SU-DHL-6 (cell line): ENCODE results near the gene NKTR.

Experiments used
- H2AFZ ChIP-seq: fragments of 200-600 bp; sonication (generic); 2 replicates; pipeline ENCODE4 v1.6.1; 2014; ENCODE audit warnings: low read depth, mild to moderate bottlenecking, moderate library complexity, mixed read lengths, antibody characterized with exemption, low read length; ENCODE audit not compliant: severe bottlenecking
- H3F3A ChIP-seq: fragments of 200-600 bp; shearing (Covaris generic); 2 replicates; pipeline ENCODE4 v1.6.0; 2016; ENCODE audit warnings: antibody characterized with exemption, mild to moderate bottlenecking; ENCODE audit not compliant: insufficient read depth
- H3K27ac ChIP-seq: fragments of 200-600 bp; sonication (generic); 2 replicates; pipeline ENCODE4 v1.5.1; 2016; ENCODE audit warnings: low read depth, mild to moderate bottlenecking, low read length, moderate library complexity, mixed read lengths
- H3K27me3 ChIP-seq: fragments of 200-600 bp; sonication (generic), shearing (Covaris generic); 2 replicates; pipeline ENCODE4 v1.6.0; 2014; ENCODE audit warnings: mild to moderate bottlenecking, low read length
- H3K36me3 ChIP-seq: fragments of 200-600 bp; sonication (generic); 2 replicates; pipeline ENCODE4 v1.6.1; 2014; ENCODE audit warnings: mild to moderate bottlenecking, low read length, mixed read lengths
- H3K4me2 ChIP-seq: fragments of 300-600, 200-600 bp; shearing (Covaris generic), sonication (generic); 2 replicates; pipeline ENCODE4 v1.6.0; 2014; ENCODE audit warnings: low read length, low read depth, mild to moderate bottlenecking; ENCODE audit not compliant: poor library complexity, severe bottlenecking
- H3K4me3 ChIP-seq: fragments of 200-600 bp; sonication (generic); 2 replicates; pipeline ENCODE4 v1.5.1; 2014; ENCODE audit warnings: antibody characterized with exemption, low read length, mild to moderate bottlenecking, mixed read lengths; ENCODE audit not compliant: insufficient read depth, poor library complexity, severe bottlenecking
- H3K79me2 ChIP-seq: fragments of 200-600 bp; sonication (generic); 2 replicates; pipeline ENCODE4 v1.6.1; 2014; ENCODE audit warnings: mild to moderate bottlenecking, low read length, moderate library complexity; ENCODE audit not compliant: insufficient read depth
- H3K9ac ChIP-seq: fragments of 200-600 bp; sonication (generic); 2 replicates; pipeline ENCODE4 v1.7.0; 2014; ENCODE audit warnings: mild to moderate bottlenecking, low read length
- H3K9me2 ChIP-seq: fragments of 200-600 bp; sonication (generic); replicated peaks from 2 replicates; pipeline ENCODE4 v1.6.1; 2014; ENCODE audit warnings: low read length; ENCODE audit not compliant: insufficient read depth
- H3K9me3 ChIP-seq: fragments of 200-600 bp; sonication (generic); 2 replicates; pipeline ENCODE4 v1.6.1; 2014; ENCODE audit warnings: low read length, mixed read lengths; ENCODE audit not compliant: insufficient read depth
- H4K20me1 ChIP-seq: fragments of 200-600 bp; sonication (generic); 2 replicates; pipeline ENCODE4 v1.6.1; 2014; ENCODE audit warnings: low read depth, mild to moderate bottlenecking, antibody characterized with exemption, low read length, moderate library complexity, mixed read lengths
- CTCF ChIP-seq: fragments of 200-600 bp; sonication (generic); IDR thresholded peaks from one replicate; pipeline ENCODE4 v1.5.1; 2017; ENCODE audit warnings: antibody characterized with exemption, mild to moderate bottlenecking, low read length, moderate library complexity; ENCODE audit not compliant: insufficient read depth, poor library complexity, severe bottlenecking
- EZH2phosphoT487 ChIP-seq: fragments of 200-600 bp; sonication (generic), shearing (Covaris generic); conservative IDR thresholded peaks from 2 replicates; pipeline ENCODE4 v1.6.1; 2018; ENCODE audit warnings: mild to moderate bottlenecking, antibody characterized with exemption, low read length, moderate library complexity, mixed read lengths

NKTR gene

GRCh38 chr3:42686832-42687650 lies 86.6 kb downstream of the NKTR start:
- H3K9me2 ChIP-seq, result no peaks in the 10 kb centered on the region
- no peak overlapping the region for H2AFZ ChIP-seq
- no peaks in the 10 kb centered on the region for H4K20me1 ChIP-seq
- H3K27me3 ChIP-seq, result no peaks in the 10 kb centered on the region
- no peak overlapping the region for H3K9ac ChIP-seq
- no peak overlapping the region for H3K4me3 ChIP-seq
- no peaks in the 10 kb centered on the region for H3K79me2 ChIP-seq
- no peak overlapping the region for H3K27ac ChIP-seq
- no peaks in the 10 kb centered on the region for H3F3A ChIP-seq
- no peaks in the 10 kb centered on the region for H3K9me3 ChIP-seq
- H3K4me2 ChIP-seq, result no peak overlapping the region
- TF ChIP-seq CTCF (no peak), EZH2phosphoT487 (no peak)
- no peaks in the 10 kb centered on the region for H3K36me3 ChIP-seq

- no peak overlapping the region for H3K4me2 ChIP-seq
- H3K9me2 ChIP-seq, result no peaks in the 10 kb centered on the region
- no peak overlapping the region for H3K9ac ChIP-seq
- H4K20me1 ChIP-seq, result no peaks in the 10 kb centered on the region
- no peaks in the 10 kb centered on the region for H3K9me3 ChIP-seq
- H3F3A ChIP-seq, result no peaks in the 10 kb centered on the region
- H3K27ac ChIP-seq, result no peak overlapping the region
- H3K79me2 ChIP-seq, result no peaks in the 10 kb centered on the region
- no peak overlapping the region for H3K4me3 ChIP-seq
- TF ChIP-seq EZH2phosphoT487 (no peak), CTCF (no peak)
- no peaks in the 10 kb centered on the region for H3K36me3 ChIP-seq
- H3K27me3 ChIP-seq, result no peaks in the 10 kb centered on the region
- no peak overlapping the region for H2AFZ ChIP-seq
Measured at GRCh38 chr3:42688016-42688415, 87.5 kb downstream of the NKTR start.

- Histone ChIP-seq H3K36me3 (no peaks in the 10 kb centered on the region), H3K4me3 (no peak overlapping the region), H3K27ac (no peak overlapping the region), H4K20me1 (no peaks in the 10 kb centered on the region), H3K9me2 (no peaks in the 10 kb centered on the region), H2AFZ (no peak overlapping the region), H3K27me3 (no peaks in the 10 kb centered on the region), H3K79me2 (no peaks in the 10 kb centered on the region), H3K9me3 (no peaks in the 10 kb centered on the region), H3K4me2 (no peak overlapping the region), H3K9ac (no peak overlapping the region), H3F3A (no peaks in the 10 kb centered on the region)
- TF ChIP-seq EZH2phosphoT487, result no peak
- TF ChIP-seq CTCF, result no peak
Measured at GRCh38 chr3:42688487-42689420, 88.3 kb downstream of the NKTR start.
